OCI-LY1 (cell line): ENCODE measurements around the gene GUCA2B.

Source experiments
- H2AFZ ChIP-seq: fragments of 200-600 bp; sonication (generic), shearing (Covaris generic); 2 replicates; pipeline ENCODE4 v1.6.0; 2014; ENCODE audit warnings: antibody characterized with exemption, mild to moderate bottlenecking, low read length
- H3F3A ChIP-seq: fragments of 200-600 bp; sonication (generic), shearing (Covaris generic); 2 replicates; pipeline ENCODE4 v1.6.0; 2014; ENCODE audit warnings: mild to moderate bottlenecking, antibody characterized with exemption, low read length, moderate library complexity; ENCODE audit not compliant: insufficient read depth
- H3K27ac ChIP-seq: fragments of 200-600 bp; sonication (generic); 2 replicates; pipeline ENCODE4 v1.5.1; 2014; ENCODE audit warnings: low read length, mixed run types, mild to moderate bottlenecking, low read depth; ENCODE audit not compliant: poor library complexity, severe bottlenecking
- H3K27me3 ChIP-seq: fragments of 200-600 bp; sonication (generic); 2 replicates; pipeline ENCODE4 v1.6.0; 2014; ENCODE audit warnings: antibody characterized with exemption, mild to moderate bottlenecking, low read length, moderate library complexity; ENCODE audit not compliant: insufficient read depth
- H3K36me3 ChIP-seq: fragments of 200-600 bp; sonication (generic); 2 replicates; pipeline ENCODE4 v1.6.1; 2014; ENCODE audit warnings: mild to moderate bottlenecking, antibody characterized with exemption, low read length, moderate library complexity, mixed read lengths; ENCODE audit not compliant: insufficient read depth
- H3K4me1 ChIP-seq: fragments of 200-600 bp; sonication (generic); 2 replicates; pipeline ENCODE4 v1.5.1; 2014; ENCODE audit warnings: mild to moderate bottlenecking, low read length, moderate library complexity; ENCODE audit not compliant: insufficient read depth, severe bottlenecking
- H3K4me2 ChIP-seq: fragments of 200-600 bp; sonication (generic), shearing (Covaris generic); 2 replicates; pipeline ENCODE4 v1.6.1; 2014; ENCODE audit warnings: low read length
- H3K4me3 ChIP-seq: fragments of 200-600 bp; sonication (generic); 2 replicates; pipeline ENCODE4 v1.5.1; 2014; ENCODE audit warnings: low read length, low read depth, mild to moderate bottlenecking, mixed read lengths; ENCODE audit not compliant: poor library complexity, severe bottlenecking
- H3K79me2 ChIP-seq: fragments of 200-600 bp; shearing (Covaris generic); 2 replicates; pipeline ENCODE4 v1.6.1; 2016; ENCODE audit warnings: mixed run types, low read length, mixed read lengths; ENCODE audit not compliant: insufficient read depth
- H3K9ac ChIP-seq: fragments of 200-600 bp; sonication (generic), shearing (Covaris generic); 2 replicates; pipeline ENCODE4 v1.6.1; 2014; ENCODE audit warnings: mild to moderate bottlenecking, low read length, mixed read lengths
- H3K9me2 ChIP-seq: fragments of 200-600 bp; sonication (generic), shearing (Covaris generic); 2 replicates; pipeline ENCODE4 v1.6.1; 2014; ENCODE audit warnings: low read depth, mild to moderate bottlenecking, low read length, mixed read lengths
- H3K9me3 ChIP-seq: fragments of 200-600 bp; shearing (Covaris generic); 2 replicates; pipeline ENCODE4 v1.6.1; 2014; ENCODE audit warnings: low read length, mixed read lengths
- H4K20me1 ChIP-seq: fragments of 200-600 bp; sonication (generic), shearing (Covaris generic); 2 replicates; pipeline ENCODE4 v1.6.0; 2016; ENCODE audit warnings: mild to moderate bottlenecking, low read length; ENCODE audit not compliant: insufficient read depth
- EZH2 ChIP-seq: fragments of 200-600 bp; sonication (generic), shearing (Covaris generic); IDR thresholded peaks from 2 replicates; pipeline ENCODE4 v1.8.0; 2017; ENCODE audit warnings: borderline replicate concordance, mixed run types, mild to moderate bottlenecking, antibody characterized with exemption, low read length, moderate library complexity, mixed read lengths
- TF ChIP-seq, protein P1 (sequence below): fragments of 200-600 bp; sonication (generic), shearing (Covaris generic); IDR thresholded peaks from 2 replicates; pipeline ENCODE4 v1.5.1; 2017; ENCODE audit warnings: mild to moderate bottlenecking, antibody characterized with exemption, low read length, moderate library complexity, mixed read lengths

GUCA2B gene

DNA sequence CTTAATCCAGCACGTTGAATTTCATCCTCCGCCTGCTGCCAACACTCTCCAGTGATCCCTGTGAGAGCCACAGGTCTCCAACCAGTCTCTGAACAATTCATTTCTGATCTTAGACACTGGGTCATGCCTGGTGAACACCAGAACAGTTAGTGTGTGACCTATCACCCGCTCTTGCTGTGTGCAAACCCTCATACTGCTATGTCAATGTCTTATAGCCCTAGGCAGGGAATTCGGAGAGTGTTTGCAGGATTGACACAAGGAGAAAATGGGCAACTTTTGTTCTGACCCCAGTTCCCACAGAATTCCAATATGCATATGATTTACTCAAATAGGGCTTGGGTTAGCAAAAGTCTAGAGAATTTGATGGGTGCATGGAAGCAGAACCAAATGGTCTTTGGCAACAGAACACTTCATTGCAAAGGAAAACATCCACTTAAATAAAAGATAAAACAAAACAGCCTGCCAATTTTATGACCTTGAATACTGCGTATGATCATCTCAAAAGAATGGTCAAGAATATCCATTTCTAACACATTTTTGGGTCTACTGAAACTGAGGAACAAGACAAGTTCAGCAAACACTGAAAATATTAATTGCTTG lies 23.0 kb upstream of the GUCA2B start:
- no peaks in the 10 kb centered on the region for H3K4me1 ChIP-seq
- H3K9me2 ChIP-seq, result no peaks in the 10 kb centered on the region
- no peaks in the 10 kb centered on the region for H3K36me3 ChIP-seq
- no peaks in the 10 kb centered on the region for H4K20me1 ChIP-seq
- H3K9ac ChIP-seq, result no peak overlapping the region
- H3K4me3 ChIP-seq, result no peak overlapping the region
- TF ChIP-seq EZH2, result no peak
- TF ChIP-seq, protein P1, sequence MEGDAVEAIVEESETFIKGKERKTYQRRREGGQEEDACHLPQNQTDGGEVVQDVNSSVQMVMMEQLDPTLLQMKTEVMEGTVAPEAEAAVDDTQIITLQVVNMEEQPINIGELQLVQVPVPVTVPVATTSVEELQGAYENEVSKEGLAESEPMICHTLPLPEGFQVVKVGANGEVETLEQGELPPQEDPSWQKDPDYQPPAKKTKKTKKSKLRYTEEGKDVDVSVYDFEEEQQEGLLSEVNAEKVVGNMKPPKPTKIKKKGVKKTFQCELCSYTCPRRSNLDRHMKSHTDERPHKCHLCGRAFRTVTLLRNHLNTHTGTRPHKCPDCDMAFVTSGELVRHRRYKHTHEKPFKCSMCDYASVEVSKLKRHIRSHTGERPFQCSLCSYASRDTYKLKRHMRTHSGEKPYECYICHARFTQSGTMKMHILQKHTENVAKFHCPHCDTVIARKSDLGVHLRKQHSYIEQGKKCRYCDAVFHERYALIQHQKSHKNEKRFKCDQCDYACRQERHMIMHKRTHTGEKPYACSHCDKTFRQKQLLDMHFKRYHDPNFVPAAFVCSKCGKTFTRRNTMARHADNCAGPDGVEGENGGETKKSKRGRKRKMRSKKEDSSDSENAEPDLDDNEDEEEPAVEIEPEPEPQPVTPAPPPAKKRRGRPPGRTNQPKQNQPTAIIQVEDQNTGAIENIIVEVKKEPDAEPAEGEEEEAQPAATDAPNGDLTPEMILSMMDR, result no peak
- no peak overlapping the region for H2AFZ ChIP-seq
- H3K9me3 ChIP-seq, result no peaks in the 10 kb centered on the region
- no peak overlapping the region for H3K27ac ChIP-seq
- H3K27me3 ChIP-seq, result peaks cover 4% of the 10 kb centered on the region; the same call in 1 of the 2 replicates
- H3K4me2 ChIP-seq, result no peak overlapping the region
- no peaks in the 10 kb centered on the region for H3K79me2 ChIP-seq
- H3F3A ChIP-seq, result no peaks in the 10 kb centered on the region

DNA sequence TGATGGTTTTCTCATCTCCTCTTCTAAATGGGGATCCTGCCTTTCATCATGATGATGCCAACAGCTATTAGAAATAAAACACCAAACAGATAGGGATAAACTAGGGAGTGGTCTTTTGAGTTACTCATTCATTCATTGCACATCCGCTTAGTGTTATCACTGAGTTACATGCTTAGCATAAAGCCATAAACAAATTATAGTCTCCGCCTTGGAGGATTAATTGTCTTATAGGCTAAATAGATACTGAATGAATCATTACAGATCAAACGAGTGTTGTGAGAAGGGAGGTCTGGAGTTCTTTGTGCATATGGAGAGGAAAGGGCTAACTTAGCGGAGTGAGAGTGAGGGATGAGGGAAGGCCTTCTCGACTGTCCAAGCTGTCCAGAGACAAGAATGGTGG lies 19.8 kb upstream of the GUCA2B start:
- no peaks in the 10 kb centered on the region for H4K20me1 ChIP-seq
- H3K9me3 ChIP-seq, result no peaks in the 10 kb centered on the region
- H3K4me2 ChIP-seq, result no peak overlapping the region
- no peaks in the 10 kb centered on the region for H3K36me3 ChIP-seq
- H2AFZ ChIP-seq, result no peak overlapping the region
- H3K4me1 ChIP-seq, result no peaks in the 10 kb centered on the region
- H3K9ac ChIP-seq, result no peak overlapping the region
- H3K79me2 ChIP-seq, result no peaks in the 10 kb centered on the region
- H3K9me2 ChIP-seq, result no peaks in the 10 kb centered on the region
- H3K27me3 ChIP-seq, result peaks cover 5% of the 10 kb centered on the region
- TF ChIP-seq, protein P1, result no peak
- no peak for TF ChIP-seq EZH2
- H3K4me3 ChIP-seq, result no peak overlapping the region
- H3K27ac ChIP-seq, result no peak overlapping the region
- no peaks in the 10 kb centered on the region for H3F3A ChIP-seq

DNA sequence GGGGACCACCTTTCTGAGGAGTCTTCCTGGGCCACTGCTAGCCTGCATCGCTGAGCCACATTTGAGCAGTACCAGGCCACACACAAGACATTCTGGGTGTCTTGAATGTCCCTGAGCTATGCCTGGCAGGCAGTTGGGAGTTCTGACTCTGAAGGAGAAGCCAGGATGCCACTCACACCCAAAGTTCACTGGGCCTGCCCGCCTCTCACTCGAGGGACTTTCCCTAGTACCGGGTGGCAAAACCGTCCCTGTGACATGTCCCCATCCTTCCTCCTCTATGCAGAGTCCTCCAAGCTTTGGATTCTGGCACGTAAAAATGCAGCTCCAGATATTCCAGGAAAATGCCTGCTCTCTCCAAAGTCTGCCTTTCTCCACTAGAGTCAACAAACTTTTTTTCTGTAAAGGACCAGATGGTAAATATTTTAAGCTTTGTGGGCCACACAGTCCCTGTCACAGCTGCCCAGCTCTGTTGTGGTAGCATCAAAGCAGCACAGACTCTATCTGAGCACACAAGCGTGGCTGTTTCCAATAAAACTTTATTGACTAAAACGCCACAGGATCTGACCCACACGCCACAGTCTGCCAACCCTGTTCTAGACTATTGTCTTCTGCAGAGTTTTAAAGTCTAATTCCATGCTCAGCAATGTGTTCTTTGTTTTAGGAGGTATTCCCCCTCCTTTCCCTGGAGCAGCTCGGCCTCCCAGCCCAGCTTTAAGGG lies 19.2 kb upstream of the GUCA2B start:
- Histone ChIP-seq H3K4me3 (no peak overlapping the region), H3K79me2 (no peaks in the 10 kb centered on the region), H3K36me3 (no peaks in the 10 kb centered on the region), H2AFZ (no peak overlapping the region), H3K4me1 (no peaks in the 10 kb centered on the region), H3K9me3 (no peaks in the 10 kb centered on the region), H3F3A (no peaks in the 10 kb centered on the region), H3K27me3 (peaks cover 10% of the 10 kb centered on the region), H3K9me2 (no peaks in the 10 kb centered on the region), H3K27ac (no peak overlapping the region), H3K4me2 (no peak overlapping the region), H3K9ac (no peak overlapping the region), H4K20me1 (no peaks in the 10 kb centered on the region)
- no peak for TF ChIP-seq EZH2
- TF ChIP-seq, protein P1, result no peak
